GM12874 (cell line): ENCODE measurements around the gene BBIP1.

Experiments used
- CTCF ChIP-seq: IDR thresholded peaks from 2 replicates; pipeline ENCODE4 v1.5.1; 2011; ENCODE audit warnings: low read depth, mild to moderate bottlenecking, control low read depth, low read length, moderate library complexity; ENCODE audit not compliant: insufficient read depth

The BBIP1 gene

DNA sequence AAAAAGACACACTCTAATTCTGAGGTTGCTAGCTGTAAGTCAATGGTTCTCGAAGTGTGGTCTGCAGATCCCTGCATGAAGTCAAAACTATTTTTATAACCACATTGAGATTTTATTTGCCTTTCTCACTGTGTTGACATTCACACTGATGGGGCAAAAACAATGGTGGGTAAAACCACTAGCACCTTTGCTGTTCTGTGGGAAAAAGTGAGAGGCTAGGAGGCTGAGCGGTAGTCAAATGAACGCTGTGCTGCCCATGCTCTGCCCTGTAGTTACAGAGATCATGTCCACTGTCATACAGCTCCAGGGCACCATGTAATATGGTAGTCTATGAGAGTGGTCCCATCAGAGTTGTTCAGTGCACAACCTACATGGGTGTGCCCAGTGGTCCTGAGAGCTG lies 68.9 kb downstream of the BBIP1 start:
- no peak for TF ChIP-seq CTCF
